T1000 (cell line): ENCODE results near the gene SORCS2.

Source experiments
- DNase-seq: peaks from one replicate; lab custom pipeline; 2025; ENCODE audit warnings: mixed read lengths; lab: John Stamatoyannopoulos, UW

The SORCS2 gene

DNA sequence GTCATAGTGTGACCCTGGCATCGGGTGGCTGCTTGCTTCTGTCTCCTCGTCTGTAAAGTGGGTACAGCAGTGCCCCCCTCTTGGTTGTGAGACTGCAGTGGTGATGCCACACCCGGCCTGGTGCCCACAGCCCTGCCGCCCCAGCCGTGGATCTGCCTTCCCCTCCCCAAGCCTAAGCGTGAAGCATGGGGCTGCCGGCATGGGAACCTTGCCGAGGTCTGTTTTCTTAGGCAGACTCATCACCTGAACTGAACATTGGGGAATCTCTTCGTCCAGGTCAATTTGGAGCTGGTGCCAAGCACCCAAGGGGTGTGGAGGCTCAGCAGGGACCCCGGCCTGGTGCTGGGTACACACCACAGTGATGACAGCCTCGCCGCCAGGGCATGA lies 134.0 kb downstream of the SORCS2 start:
- no peak for DNase-seq

DNA sequence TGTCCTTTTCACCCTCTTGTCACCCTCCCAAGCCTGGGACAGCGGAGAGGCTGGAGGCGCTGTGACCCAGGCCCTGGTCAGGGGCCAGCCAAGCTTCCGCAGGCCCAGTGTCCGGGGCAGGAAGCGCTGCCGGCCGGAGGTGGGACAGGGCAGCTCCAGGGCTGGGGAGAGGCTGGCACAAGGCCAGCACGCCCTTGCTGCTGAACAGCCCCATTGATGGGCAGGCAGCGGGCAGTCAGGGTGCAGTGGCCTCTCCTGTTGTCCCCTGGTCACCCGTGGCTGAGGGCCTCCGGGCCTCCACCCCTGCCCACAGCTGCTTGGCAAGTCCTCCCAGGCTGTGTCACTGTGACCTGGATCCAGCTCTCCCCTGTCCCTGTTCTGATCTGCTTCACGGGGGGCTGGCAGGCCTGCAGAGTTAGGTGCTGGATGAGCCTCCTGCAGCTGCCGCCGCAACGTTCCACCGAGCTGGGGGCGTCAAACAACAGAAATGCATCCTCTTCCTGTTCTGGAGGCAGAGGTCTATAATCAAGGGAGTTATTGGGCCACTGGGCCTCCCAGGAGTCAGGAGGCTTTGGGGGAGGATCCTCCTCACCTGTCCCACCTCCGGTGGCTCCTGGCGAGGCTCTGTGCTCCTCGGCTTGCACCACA lies 134.5 kb downstream of the SORCS2 start:
- no peak for DNase-seq

GRCh38 chr4:7327341-7327885 lies 135.1 kb downstream of the SORCS2 start:
- DNase-seq: no peak

- DNase-seq: no peak
These were observed 136.0 kb downstream of the SORCS2 start for GRCh38 chr4:7328162-7328912.

GRCh38 chr4:7328913-7329638 lies 136.7 kb downstream of the SORCS2 start:
- DNase-seq: peak; percentile 41

GRCh38 chr4:7330031-7330596 lies 137.8 kb downstream of the SORCS2 start:
- no peak for DNase-seq

GRCh38 chr4:7330811-7331681 lies 138.7 kb downstream of the SORCS2 start:
- no peak for DNase-seq

DNA sequence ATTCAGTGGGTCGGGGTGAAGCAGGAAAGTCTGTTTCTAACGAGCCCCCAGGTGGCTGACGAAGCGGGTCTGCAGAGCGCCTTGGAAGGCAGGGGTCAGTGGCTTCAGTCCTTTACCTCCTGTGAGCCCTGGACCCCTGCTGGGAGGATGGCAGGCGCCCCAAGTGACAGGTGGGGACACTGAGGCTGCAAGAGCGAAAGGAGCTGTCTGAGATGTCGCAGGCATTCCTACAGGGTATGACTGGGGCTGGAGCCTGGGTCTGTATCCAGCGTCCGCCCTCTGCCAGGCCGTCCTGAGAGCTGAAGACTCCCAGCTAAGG lies 139.3 kb downstream of the SORCS2 start:
- no peak for DNase-seq

GRCh38 chr4:7332216-7333023 lies 140.1 kb downstream of the SORCS2 start:
- no peak for DNase-seq

- no peak for DNase-seq
These were observed 140.9 kb downstream of the SORCS2 start for GRCh38 chr4:7333024-7333780.

GRCh38 chr4:7333801-7334421 lies 141.6 kb downstream of the SORCS2 start:
- DNase-seq: no peak

GRCh38 chr4:7334521-7335275 lies 142.4 kb downstream of the SORCS2 start:
- no peak for DNase-seq

- DNase-seq: no peak
These were observed 143.2 kb downstream of the SORCS2 start for GRCh38 chr4:7335344-7336066.

GRCh38 chr4:7336067-7336569 lies 143.8 kb downstream of the SORCS2 start:
- DNase-seq: no peak

GRCh38 chr4:7336732-7337131 lies 144.4 kb downstream of the SORCS2 start:
- no peak for DNase-seq

DNA sequence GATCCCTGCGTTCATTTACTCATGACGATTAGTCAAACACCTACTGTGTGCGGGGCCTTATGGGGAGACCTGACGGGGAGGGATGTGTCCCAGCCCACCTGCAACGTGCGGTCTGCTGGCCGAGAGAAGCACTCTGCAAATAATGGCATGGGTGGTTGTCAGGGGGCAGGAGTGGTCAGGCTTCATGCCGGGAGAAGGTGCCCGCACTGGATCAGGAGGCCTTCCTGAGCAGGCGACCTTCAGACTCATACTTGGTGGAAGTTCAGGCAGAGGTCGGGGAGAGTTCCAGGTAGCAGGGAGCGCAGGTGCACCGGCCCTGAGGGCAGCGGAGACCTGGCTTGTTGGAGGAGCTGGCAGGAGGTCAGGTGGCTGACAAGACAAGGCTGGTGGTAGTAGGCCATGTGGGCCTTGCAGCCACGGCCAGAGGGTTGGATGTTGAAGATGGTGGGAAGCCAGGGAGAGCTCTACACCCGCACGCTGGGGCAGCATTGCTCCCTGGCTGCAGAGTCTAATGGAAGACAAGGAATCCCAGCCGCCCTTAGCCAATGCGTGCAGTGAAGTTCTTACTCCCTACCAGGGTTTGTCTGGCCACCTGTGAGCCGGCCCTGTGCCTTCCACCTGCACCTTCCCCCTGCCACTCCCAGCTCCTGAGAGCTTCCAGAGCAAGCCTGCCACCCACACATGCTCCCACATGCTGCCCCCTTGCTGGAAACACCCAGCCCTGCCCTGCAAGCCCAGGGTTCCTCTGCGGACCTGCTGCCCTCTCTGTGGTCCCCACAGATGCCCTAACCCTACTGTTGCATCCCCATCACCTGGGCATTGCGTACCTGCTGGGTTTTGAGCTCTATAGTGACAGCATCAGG lies 145.1 kb downstream of the SORCS2 start:
- DNase-seq: no peak

DNA sequence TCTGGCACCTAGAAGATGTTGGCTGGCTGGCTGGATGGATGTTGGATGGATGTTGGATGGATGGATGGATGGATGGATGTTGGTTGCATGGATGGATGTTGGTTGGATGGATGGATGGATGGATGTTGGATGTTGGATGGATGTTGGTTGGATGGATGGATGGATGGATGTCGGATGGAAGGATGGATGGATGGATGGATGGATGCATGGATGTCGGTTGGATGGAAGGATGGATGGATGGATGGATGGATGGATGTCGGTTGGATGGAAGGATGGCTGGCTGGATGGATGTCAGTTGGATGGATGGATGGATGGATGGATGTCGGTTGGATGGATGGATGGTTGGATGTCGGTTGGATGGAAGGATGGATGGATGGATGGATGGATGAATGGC lies 145.7 kb downstream of the SORCS2 start:
- DNase-seq: no peak
